ENCODE measurements around the gene MAP3K6.

DNA sequence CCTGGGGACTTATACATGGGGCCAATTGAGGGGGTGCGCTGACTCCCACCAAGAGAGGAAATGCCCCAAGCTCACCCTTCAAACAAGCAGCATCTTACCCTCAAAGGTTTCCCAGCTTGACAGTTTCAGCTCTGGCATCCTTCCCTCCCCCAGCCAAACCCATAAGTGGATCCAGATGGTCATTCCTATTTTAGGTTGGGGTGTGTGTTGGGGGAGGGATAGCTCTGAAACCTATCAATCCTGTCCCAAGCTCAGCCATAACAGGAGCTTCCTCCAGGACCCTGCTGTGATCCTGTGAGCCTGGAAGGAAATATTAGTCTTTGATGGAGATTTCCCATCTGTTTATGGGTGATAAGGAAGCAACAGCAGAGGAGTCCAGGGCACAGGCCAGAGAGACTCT lies 48.2 kb downstream of the MAP3K6 start:
- TF ChIP-seq, protein P1, sequence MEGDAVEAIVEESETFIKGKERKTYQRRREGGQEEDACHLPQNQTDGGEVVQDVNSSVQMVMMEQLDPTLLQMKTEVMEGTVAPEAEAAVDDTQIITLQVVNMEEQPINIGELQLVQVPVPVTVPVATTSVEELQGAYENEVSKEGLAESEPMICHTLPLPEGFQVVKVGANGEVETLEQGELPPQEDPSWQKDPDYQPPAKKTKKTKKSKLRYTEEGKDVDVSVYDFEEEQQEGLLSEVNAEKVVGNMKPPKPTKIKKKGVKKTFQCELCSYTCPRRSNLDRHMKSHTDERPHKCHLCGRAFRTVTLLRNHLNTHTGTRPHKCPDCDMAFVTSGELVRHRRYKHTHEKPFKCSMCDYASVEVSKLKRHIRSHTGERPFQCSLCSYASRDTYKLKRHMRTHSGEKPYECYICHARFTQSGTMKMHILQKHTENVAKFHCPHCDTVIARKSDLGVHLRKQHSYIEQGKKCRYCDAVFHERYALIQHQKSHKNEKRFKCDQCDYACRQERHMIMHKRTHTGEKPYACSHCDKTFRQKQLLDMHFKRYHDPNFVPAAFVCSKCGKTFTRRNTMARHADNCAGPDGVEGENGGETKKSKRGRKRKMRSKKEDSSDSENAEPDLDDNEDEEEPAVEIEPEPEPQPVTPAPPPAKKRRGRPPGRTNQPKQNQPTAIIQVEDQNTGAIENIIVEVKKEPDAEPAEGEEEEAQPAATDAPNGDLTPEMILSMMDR (IDR thresholded peaks at IDR 0.05), result no peak
- no peak for TF ChIP-seq POLR2A (IDR thresholded peaks at IDR 0.05)

All from lower leg skin (tissue), 3 donors.